K562 (cell line): ENCODE measurements around the gene FOXO4. TPM values are rescaled to one million over a fixed set of nuclear protein-coding genes. Genes with fewer than 3 reads are reported as not detected.

Source experiments
- ADNP ChIP-seq: fragments of 200-800 bp; sonication (Bioruptor generic); IDR thresholded peaks from 2 replicates; pipeline ENCODE4 v1.6.1; 2016; ENCODE audit warnings: missing genetic modification characterization, missing compliant biosample characterization
- CBX2 ChIP-seq: fragments of 200-600 bp; sonication (generic); IDR thresholded peaks from one replicate; pipeline ENCODE4 v1.6.1; 2012; ENCODE audit warnings: mild to moderate bottlenecking, low read length, inconsistent platforms; ENCODE audit not compliant: insufficient read depth, poor library complexity, severe bottlenecking
- CBX5 ChIP-seq: IDR thresholded peaks from 2 replicates; pipeline ENCODE4 v1.6.1; 2014; ENCODE audit warnings: low read depth, borderline replicate concordance
- CHCHD3 ChIP-seq: fragments of 250-450 bp; sonication (Bioruptor Pico); IDR thresholded peaks from 2 replicates; pipeline ENCODE4 v2.1.2; 2022; ENCODE audit warnings: mild to moderate bottlenecking
- CHD1 ChIP-seq: fragments of 200-600 bp; sonication (generic); IDR thresholded peaks from one replicate; pipeline ENCODE4 v1.6.1; 2012; ENCODE audit warnings: mild to moderate bottlenecking, moderate library complexity, low read length, inconsistent platforms
- CTCFL ChIP-seq: IDR thresholded peaks from 2 replicates; pipeline ENCODE4 v1.6.1; 2011; ENCODE audit warnings: borderline replicate concordance, low read depth, mild to moderate bottlenecking, moderate library complexity, low read length; ENCODE audit not compliant: insufficient read depth, poor library complexity, severe bottlenecking
- DNMT1 ChIP-seq: fragments of 450-650 bp; IDR thresholded peaks from 2 replicates; pipeline ENCODE4 v1.6.1; 2016; ENCODE audit warnings: antibody characterized with exemption, mild to moderate bottlenecking
- ERF ChIP-seq: fragments of 450-650 bp; formaldehyde crosslinking; IDR thresholded peaks from 2 replicates; pipeline ENCODE4 v1.4.0; 2020; ENCODE audit warnings: mild to moderate bottlenecking, mixed read lengths
- FOXK2 ChIP-seq, 2 experiments: fragments of 450-650 bp; IDR thresholded peaks in 1 of 2; conservative IDR thresholded peaks in 1 of 2; 2 replicates each; pipeline ENCODE4 v1.6.1; 2016; ENCODE audit warnings: low read depth in 2 of 2, mild to moderate bottlenecking in 1 of 2
- KDM1A ChIP-seq, 2 experiments: fragments of 450-650 bp; IDR thresholded peaks; 2 replicates each; pipeline ENCODE4 v1.6.1; 2016; ENCODE audit warnings: mild to moderate bottlenecking in 2 of 2
- LEF1 ChIP-seq: fragments of 450-650 bp; IDR thresholded peaks from 2 replicates; pipeline ENCODE4 v1.6.1; 2016; ENCODE audit warnings: mild to moderate bottlenecking
- MAFF ChIP-seq: IDR thresholded peaks from 2 replicates; pipeline ENCODE4 v1.6.1; 2012; ENCODE audit warnings: low read length, improper control_type of control experiment
- MAFK ChIP-seq: IDR thresholded peaks from 2 replicates; pipeline ENCODE4 v1.6.1; 2011; ENCODE audit warnings: low read length, improper control_type of control experiment
- MBD1 ChIP-seq: fragments of 250-450 bp; sonication (Bioruptor Pico); IDR thresholded peaks from 2 replicates; pipeline ENCODE4 v1.8.0; 2022; ENCODE audit warnings: inconsistent platforms
- MTA1 ChIP-seq: fragments of 450-650 bp; IDR thresholded peaks from 2 replicates; pipeline ENCODE4 v1.6.1; 2017; ENCODE audit warnings: borderline replicate concordance
- MTA2 ChIP-seq: fragments of 450-650 bp; IDR thresholded peaks from 2 replicates; pipeline ENCODE4 v1.6.1; 2016; ENCODE audit warnings: low read depth
- NR3C1 ChIP-seq: sonication (generic); formaldehyde crosslinking; IDR thresholded peaks from 2 replicates; pipeline ENCODE4 v1.8.1; 2022; ENCODE audit warnings: missing genetic modification reagents
- POLR2A ChIP-seq: fragments of 450-650 bp; conservative IDR thresholded peaks from 2 replicates; pipeline ENCODE4 v1.6.1; 2016
- RUNX1 ChIP-seq: sonication (generic); IDR thresholded peaks from 2 replicates; pipeline ENCODE4 v1.6.1; 2016; ENCODE audit warnings: antibody characterized with exemption, low read depth
- STAT5A ChIP-seq: IDR thresholded peaks from 2 replicates; pipeline ENCODE4 v1.6.1; 2012; ENCODE audit warnings: low read length, inconsistent platforms, borderline replicate concordance
- SUPT5H ChIP-seq: fragments of 450-650 bp; IDR thresholded peaks from 2 replicates; pipeline ENCODE4 v1.6.1; 2016
- TAF1 ChIP-seq: IDR thresholded peaks from 2 replicates; pipeline ENCODE4 v1.6.1; 2011; ENCODE audit warnings: mild to moderate bottlenecking, low read length, moderate library complexity; ENCODE audit not compliant: insufficient read depth, control insufficient read depth, severe bottlenecking; ENCODE audit errors: extremely low read depth
- TAF9B ChIP-seq: fragments of 450-650 bp; IDR thresholded peaks from 2 replicates; pipeline ENCODE4 v1.6.1; 2018; ENCODE audit warnings: mild to moderate bottlenecking; ENCODE audit not compliant: partially characterized antibody
- TSC22D4 ChIP-seq: fragments of 450-650 bp; IDR thresholded peaks from 2 replicates; pipeline ENCODE4 v1.6.1; 2016; ENCODE audit warnings: missing genetic modification characterization, missing biosample characterization, control low read depth
- XRCC3 ChIP-seq: fragments of 450-650 bp; IDR thresholded peaks from 2 replicates; pipeline ENCODE4 v1.6.1; 2017; ENCODE audit warnings: mild to moderate bottlenecking, moderate library complexity
- ZNF253 ChIP-seq: fragments of 250-450 bp; sonication (Bioruptor Pico); conservative IDR thresholded peaks from 2 replicates; pipeline ENCODE4 v1.6.1; 2021; ENCODE audit warnings: mild to moderate bottlenecking
- ZNF282 ChIP-seq: sonication (generic); formaldehyde crosslinking; IDR thresholded peaks from 2 replicates; pipeline ENCODE4 v1.8.1; 2023; ENCODE audit warnings: missing genetic modification reagents
- ZNF583 ChIP-seq: fragments of 250-450 bp; sonication (Bioruptor Pico); IDR thresholded peaks from 2 replicates; pipeline ENCODE4 v1.4.0; 2020
- polyA plus RNA-seq, 8 experiments: library from polyadenylated mRNA; depleted of rRNA in 4 of 8; stranded (reverse) in 5 of 8; unstranded in 3 of 8; fragments of >200 nt; fragmentation: Nextera tagmentation in 2 of 8; fragmentation: Illumina TruSeq in 1 of 8; extraction: Ambion mirVana in 2 of 8; extraction: Trizol in 1 of 8; gene quantifications; 2 replicates each; pipeline versions ENCODE4 v1.2.1 to v1.2.3, GENCODE V29; 2011 to 2014; ENCODE audit warnings: inconsistent platforms in 1 of 8, missing spikeins in 1 of 8
- total RNA-seq, 7 experiments: library from RNA; depleted of rRNA in 6 of 7; stranded (reverse); fragments of >200 nt in 6 of 7; fragmentation: Illumina TruSeq in 2 of 7; extraction: Trizol in 2 of 7; gene quantifications; 2 replicates each; pipeline versions ENCODE4 v1.2.1 to v1.2.3, GENCODE V29; 2011 to 2021; ENCODE audit warnings: low replicate concordance in 1 of 7
- TF ChIP-seq, protein P1 (sequence below): fragments of 250-450 bp; sonication (Bioruptor Pico); IDR thresholded peaks from 2 replicates; pipeline ENCODE4 v1.8.0; 2022; ENCODE audit warnings: moderate library complexity, mild to moderate bottlenecking, inconsistent platforms

Gene FOXO4
- total and polyA plus RNA-seq, 9 of the 15 experiments (the other 6 are each of a cell fraction or from before 2014, with no cell fraction given), result 0.13 to 26.6 (median 8.5) TPM

GRCh38 chrX:71067712-71068043 lies 28.0 kb upstream of the FOXO4 start (continued):
- TF ChIP-seq NR3C1 (CRISPR knock-in tag) (no peak), CTCFL (no peak), CHD1 (no peak), KDM1A (IDR thresholded peaks at IDR 0.05) (peak; percentile 46 to 66), MTA1 (0 out of 2 replicates have a peak, but pooled peaks have one; percentile 27), DNMT1 (no peak), ZNF583 (CRISPR knock-in tag) (no peak), TAF9B (peak; percentile 29), POLR2A (peak; percentile 30), RUNX1 (no peak), ZNF282 (CRISPR knock-in tag) (no peak), TAF1 (peak; percentile 22), ZNF253 (CRISPR knock-in tag) (no peak), STAT5A (no peak), CHCHD3 (CRISPR knock-in tag) (no peak), TSC22D4 (tag) (no peak), MBD1 (no peak), ADNP (tag) (no peak), CBX5 (no peak), ERF (CRISPR knock-in tag) (no peak), FOXK2 (conservative IDR thresholded peaks at IDR 0.05 in 1 of 2, IDR thresholded peaks at IDR 0.05 in 1 of 2; ENCODE audit: low read depth in 2 of 2) (no peak), SUPT5H (peak; percentile 58), MTA2 (no peak), XRCC3 (no peak), CBX2 (no peak), MAFF (no peak), LEF1 (no peak), MAFK (no peak)
- TF ChIP-seq, protein P1, sequence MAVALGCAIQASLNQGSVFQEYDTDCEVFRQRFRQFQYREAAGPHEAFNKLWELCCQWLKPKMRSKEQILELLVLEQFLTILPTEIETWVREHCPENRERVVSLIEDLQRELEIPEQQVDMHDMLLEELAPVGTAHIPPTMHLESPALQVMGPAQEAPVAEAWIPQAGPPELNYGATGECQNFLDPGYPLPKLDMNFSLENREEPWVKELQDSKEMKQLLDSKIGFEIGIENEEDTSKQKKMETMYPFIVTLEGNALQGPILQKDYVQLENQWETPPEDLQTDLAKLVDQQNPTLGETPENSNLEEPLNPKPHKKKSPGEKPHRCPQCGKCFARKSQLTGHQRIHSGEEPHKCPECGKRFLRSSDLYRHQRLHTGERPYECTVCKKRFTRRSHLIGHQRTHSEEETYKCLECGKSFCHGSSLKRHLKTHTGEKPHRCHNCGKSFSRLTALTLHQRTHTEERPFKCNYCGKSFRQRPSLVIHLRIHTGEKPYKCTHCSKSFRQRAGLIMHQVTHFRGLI, result no peak
